HepG2 (cell line): ENCODE measurements around the gene KLHL3. TPM values are rescaled to one million over a fixed set of nuclear protein-coding genes. Genes with fewer than 3 reads are reported as not detected.
A peak's percentile ranks its signal among the peaks of the same experiment; 100 is the strongest.

Experiments used
- ASH2L ChIP-seq: fragments of 300-600, 200-600 bp; sonication (generic); IDR thresholded peaks from 2 replicates; pipeline ENCODE4 v1.7.0; 2017; ENCODE audit warnings: low read depth, mild to moderate bottlenecking, moderate library complexity, mixed read lengths, low read length; ENCODE audit not compliant: insufficient read length
- E2F1 ChIP-seq: sonication (generic); formaldehyde crosslinking; IDR thresholded peaks from 2 replicates; pipeline ENCODE4 v1.5.0; 2020; ENCODE audit warnings: missing genetic modification reagents
- HES4 ChIP-seq: sonication (generic); formaldehyde crosslinking; IDR thresholded peaks from 2 replicates; pipeline ENCODE4 v1.9.0; 2021; ENCODE audit warnings: mild to moderate bottlenecking, missing genetic modification reagents, borderline replicate concordance
- HMGXB4 ChIP-seq, 2 experiments: sonication (generic) in 1 of 2; formaldehyde crosslinking in 1 of 2; IDR thresholded peaks; 2 replicates each; pipeline versions ENCODE4 v1.4.0 to v1.6.1; 2018 to 2020; ENCODE audit warnings: missing genetic modification reagents in 2 of 2, borderline replicate concordance in 1 of 2, low read depth in 1 of 2, mild to moderate bottlenecking in 1 of 2, missing biosample characterization in 1 of 2
- MYNN ChIP-seq: sonication (generic); formaldehyde crosslinking; IDR thresholded peaks from 2 replicates; pipeline ENCODE4 v1.4.0; 2020; ENCODE audit warnings: mild to moderate bottlenecking, low read depth, missing genetic modification reagents
- NFIC ChIP-seq: IDR thresholded peaks from 2 replicates; pipeline ENCODE4 v1.6.1; 2012; ENCODE audit warnings: mild to moderate bottlenecking, low read length, inconsistent platforms
- PAWR ChIP-seq: sonication (generic); formaldehyde crosslinking; IDR thresholded peaks from 2 replicates; pipeline ENCODE4 v1.4.0; 2020; ENCODE audit warnings: missing genetic modification reagents, mild to moderate bottlenecking, borderline replicate concordance
- PAX8 ChIP-seq: sonication (generic); formaldehyde crosslinking; IDR thresholded peaks from 2 replicates; pipeline ENCODE4 v1.8.0; 2022; ENCODE audit warnings: mild to moderate bottlenecking, missing genetic modification reagents, borderline replicate concordance
- PRDM15 ChIP-seq: sonication (generic); formaldehyde crosslinking; IDR thresholded peaks from 2 replicates; pipeline ENCODE4 v1.4.0; 2020; ENCODE audit warnings: missing genetic modification reagents
- RNF2 ChIP-seq: fragments of 450-650 bp; conservative IDR thresholded peaks from 2 replicates; pipeline ENCODE4 v1.6.1; 2016; ENCODE audit warnings: low read depth
- SOX13 ChIP-seq, 3 experiments: fragments of 450-650 bp in 1 of 3; sonication (generic) in 1 of 3; formaldehyde crosslinking in 1 of 3; IDR thresholded peaks in 2 of 3; conservative IDR thresholded peaks in 1 of 3; 2 replicates each; pipeline versions ENCODE4 v1.5.0 to v1.6.1; 2016 to 2020; ENCODE audit warnings: antibody characterized with exemption in 1 of 3, mild to moderate bottlenecking in 1 of 3, missing compliant biosample characterization in 1 of 3, missing genetic modification reagents in 1 of 3, moderate library complexity in 1 of 3
- SOX5 ChIP-seq: IDR thresholded peaks from 2 replicates; pipeline ENCODE4 v1.6.1; 2016; ENCODE audit warnings: borderline replicate concordance
- STAT6 ChIP-seq: sonication (generic); formaldehyde crosslinking; IDR thresholded peaks from 2 replicates; pipeline ENCODE4 v1.4.0; 2020; ENCODE audit warnings: missing genetic modification reagents, mild to moderate bottlenecking, borderline replicate concordance
- YY1 ChIP-seq: IDR thresholded peaks from 2 replicates; pipeline ENCODE4 v1.6.1; 2011; ENCODE audit warnings: low read length, low read depth, moderate library complexity, mild to moderate bottlenecking; ENCODE audit not compliant: insufficient read depth, insufficient replicate concordance
- ZNF589 ChIP-seq: sonication (generic); formaldehyde crosslinking; conservative IDR thresholded peaks from 2 replicates; pipeline ENCODE4 v1.8.0; 2022; ENCODE audit warnings: mild to moderate bottlenecking, moderate library complexity, missing genetic modification reagents
- ZNF614 ChIP-seq: IDR thresholded peaks from 2 replicates; pipeline ENCODE4 v1.6.1; 2018; ENCODE audit warnings: missing biosample characterization, missing genetic modification reagents, inconsistent platforms, borderline replicate concordance
- polyA plus RNA-seq, 8 experiments: library from polyadenylated mRNA; depleted of rRNA in 3 of 8; stranded (reverse) in 7 of 8; unstranded in 1 of 8; fragments of >200 nt; fragmentation: Illumina TruSeq in 4 of 8; extraction: Trizol in 4 of 8; gene quantifications; 2 replicates each; pipeline versions ENCODE4 v1.2.1 to v1.2.3, GENCODE V29; 2011 to 2016; ENCODE audit warnings: low read depth in 4 of 8, missing spikeins in 1 of 8, mixed read lengths in 1 of 8; ENCODE audit not compliant: insufficient read depth in 1 of 8
- total RNA-seq, 5 experiments: library from RNA; depleted of rRNA; stranded (reverse); fragments of >200 nt; fragmentation: Illumina TruSeq; extraction: Trizol; gene quantifications; 2 replicates each; pipeline ENCODE4 v1.2.3, GENCODE V29; 2016; ENCODE audit warnings: low read depth in 1 of 5

Gene KLHL3
- total and polyA plus RNA-seq, 2 of the 13 experiments (the other 11 are each of a cell fraction or from before 2014, with no cell fraction given), result 0.02 to 0.08 TPM

- no peak for TF ChIP-seq PRDM15 (CRISPR knock-in tag)
- TF ChIP-seq HES4 (CRISPR knock-in tag), result 0 out of 2 replicates have a peak, but pooled peaks have one; percentile 31
- no peak for TF ChIP-seq SOX13 (IDR thresholded peaks at IDR 0.05)
- TF ChIP-seq SOX13 (CRISPR knock-in tag; conservative IDR thresholded peaks at IDR 0.05 in 1 of 2, IDR thresholded peaks at IDR 0.05 in 1 of 2), result 0 out of 4 replicates have a peak, but pooled peaks of 1 of the 2 experiments have one; percentile 2
- no peak for TF ChIP-seq NFIC
- TF ChIP-seq E2F1 (CRISPR knock-in tag), result peak; percentile 39; the same call in 1 of the 2 replicates
- no peak for TF ChIP-seq RNF2
- no peak for TF ChIP-seq STAT6
- TF ChIP-seq YY1, result peak; percentile 81
- no peak for TF ChIP-seq PAX8
- no peak for TF ChIP-seq ZNF614 (CRISPR knock-in tag)
- no peak for TF ChIP-seq HMGXB4 (CRISPR knock-in tag; IDR thresholded peaks at IDR 0.05; ENCODE audit: borderline replicate concordance in 1 of 2, low read depth in 1 of 2)
- TF ChIP-seq PAWR (CRISPR knock-in tag), result no peak
- no peak for TF ChIP-seq MYNN (CRISPR knock-in tag)
- TF ChIP-seq ZNF589 (CRISPR knock-in tag), result no peak; the same call in 1 of the 2 replicates
- TF ChIP-seq ASH2L, result no peak
- 0 out of 2 replicates have a peak, but pooled peaks have one; percentile 5 for TF ChIP-seq SOX5 (CRISPR knock-in tag)
Observed at GRCh38 chr5:137754961-137755762, 19.3 kb upstream of the KLHL3 start (continued).
